ENCODE data around the gene ADORA2A. TPM values are rescaled to one million over a fixed set of nuclear protein-coding genes. Genes with fewer than 3 reads are reported as not detected.

Gene ADORA2A
- total RNA-seq, 2 donors from 2014 or later = 5.9 to 7.1 TPM

DNA sequence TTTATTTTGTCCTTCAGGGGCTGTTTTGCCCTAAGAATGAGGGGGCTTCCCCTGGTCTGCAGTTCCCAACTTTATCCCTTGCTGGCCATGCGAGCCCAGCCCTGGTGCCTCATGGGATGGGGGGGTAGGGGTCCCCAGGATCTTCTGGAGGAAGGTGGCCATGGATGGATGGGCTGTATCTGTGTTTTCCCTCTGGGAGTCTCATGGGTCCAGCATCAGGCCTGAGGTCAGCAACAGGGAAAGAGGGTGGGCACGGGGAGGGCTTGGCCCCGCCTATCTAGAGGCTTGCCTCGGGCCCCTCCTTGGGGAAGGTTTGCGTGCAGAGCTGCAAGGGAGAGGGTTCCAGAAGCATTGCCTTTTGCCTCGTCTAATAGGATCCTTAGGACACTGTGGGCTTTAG lies 10.8 kb upstream of the ADORA2A start:
- Histone ChIP-seq H3K27me3 (no peaks in the 10 kb centered on the region), H3K36me3 (peaks cover 48% of the 10 kb centered on the region), H3K4me1 (peaks cover 0 to 23% of the 10 kb centered on the region in 2 donors), H3K4me3 (no peak overlapping the region), H3K27ac (no peak overlapping the region), H3K9me3 (no peaks in the 10 kb centered on the region)
- DNase-seq (ENCODE audit: low spot score) = no peak
- TF ChIP-seq, protein P1, sequence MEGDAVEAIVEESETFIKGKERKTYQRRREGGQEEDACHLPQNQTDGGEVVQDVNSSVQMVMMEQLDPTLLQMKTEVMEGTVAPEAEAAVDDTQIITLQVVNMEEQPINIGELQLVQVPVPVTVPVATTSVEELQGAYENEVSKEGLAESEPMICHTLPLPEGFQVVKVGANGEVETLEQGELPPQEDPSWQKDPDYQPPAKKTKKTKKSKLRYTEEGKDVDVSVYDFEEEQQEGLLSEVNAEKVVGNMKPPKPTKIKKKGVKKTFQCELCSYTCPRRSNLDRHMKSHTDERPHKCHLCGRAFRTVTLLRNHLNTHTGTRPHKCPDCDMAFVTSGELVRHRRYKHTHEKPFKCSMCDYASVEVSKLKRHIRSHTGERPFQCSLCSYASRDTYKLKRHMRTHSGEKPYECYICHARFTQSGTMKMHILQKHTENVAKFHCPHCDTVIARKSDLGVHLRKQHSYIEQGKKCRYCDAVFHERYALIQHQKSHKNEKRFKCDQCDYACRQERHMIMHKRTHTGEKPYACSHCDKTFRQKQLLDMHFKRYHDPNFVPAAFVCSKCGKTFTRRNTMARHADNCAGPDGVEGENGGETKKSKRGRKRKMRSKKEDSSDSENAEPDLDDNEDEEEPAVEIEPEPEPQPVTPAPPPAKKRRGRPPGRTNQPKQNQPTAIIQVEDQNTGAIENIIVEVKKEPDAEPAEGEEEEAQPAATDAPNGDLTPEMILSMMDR (IDR thresholded peaks at IDR 0.05) = no peak

DNA sequence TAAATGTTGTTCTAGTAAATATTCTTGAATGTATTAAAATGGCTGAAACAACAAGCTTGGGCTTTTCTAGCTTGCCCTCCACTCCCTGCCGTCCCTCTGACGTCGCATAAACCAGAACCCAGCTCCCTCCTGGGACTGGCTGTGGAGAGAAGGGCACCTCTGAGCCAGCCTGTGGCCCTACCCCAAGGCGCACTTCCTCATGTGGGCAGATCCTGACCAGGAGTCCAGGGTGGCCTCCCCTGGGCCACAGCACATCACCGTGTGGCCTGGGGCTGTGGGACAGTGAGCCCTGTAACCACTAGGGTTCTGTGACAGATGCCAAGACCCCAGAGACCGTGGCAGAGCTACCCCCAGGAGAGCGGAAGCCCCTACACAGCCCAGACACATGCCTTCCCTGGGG lies 10.2 kb upstream of the ADORA2A start:
- no peaks in the 10 kb centered on the region for H3K9me3 ChIP-seq
- TF ChIP-seq, protein P1 (IDR thresholded peaks at IDR 0.05) = no peak
- no peak for DNase-seq (ENCODE audit: low spot score)
- H3K36me3 ChIP-seq = peaks cover 44% of the 10 kb centered on the region
- H3K4me1 ChIP-seq = peaks cover 0 to 29% of the 10 kb centered on the region in 2 donors
- H3K27me3 ChIP-seq = no peaks in the 10 kb centered on the region
- no peak overlapping the region for H3K4me3 ChIP-seq
- H3K27ac ChIP-seq = no peak overlapping the region

DNA sequence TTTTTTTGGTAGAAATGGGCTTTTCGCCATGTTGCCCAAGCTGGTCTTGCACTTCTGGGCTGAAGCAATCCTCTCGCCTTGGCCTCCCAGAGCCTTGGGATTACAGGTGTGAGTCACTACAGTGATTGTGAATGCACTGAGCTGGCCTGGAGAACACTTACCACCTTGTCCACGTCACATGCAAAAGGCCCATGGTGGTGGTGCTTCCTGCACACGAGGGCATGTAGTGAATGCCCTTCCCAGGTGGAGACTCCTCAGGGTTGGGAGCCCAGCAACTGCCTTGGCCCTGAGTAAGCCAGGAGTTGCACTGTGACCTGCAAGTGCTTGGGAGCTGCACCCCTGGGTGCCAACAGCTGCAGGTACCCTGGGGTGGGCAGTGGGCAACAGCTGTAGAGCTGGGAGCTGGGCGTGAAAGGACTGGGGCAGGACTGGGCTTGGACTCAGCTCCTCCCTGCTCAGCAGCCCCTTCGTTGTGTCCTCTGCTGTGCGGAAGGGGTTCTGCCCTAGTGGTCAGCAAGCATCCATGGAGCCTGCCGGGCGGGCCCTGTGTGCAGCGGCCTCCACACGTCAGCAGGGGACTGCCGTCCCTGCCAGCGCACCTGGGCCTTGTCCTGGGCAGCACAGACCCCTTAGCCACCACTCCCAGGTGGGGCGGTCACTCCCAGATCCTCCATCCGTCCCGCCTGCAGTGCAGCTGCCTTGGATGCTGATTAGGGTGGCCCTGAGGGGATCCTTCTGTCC lies 9.3 kb upstream of the ADORA2A start:
- TF ChIP-seq, protein P1 (IDR thresholded peaks at IDR 0.05) = no peak
- no peaks in the 10 kb centered on the region for H3K9me3 ChIP-seq
- DNase-seq (ENCODE audit: low spot score) = no peak
- no peak overlapping the region for H3K27ac ChIP-seq
- H3K36me3 ChIP-seq = peaks cover 36% of the 10 kb centered on the region
- no peak overlapping the region for H3K4me3 ChIP-seq
- H3K4me1 ChIP-seq = peaks cover 0 to 35% of the 10 kb centered on the region in 2 donors
- H3K27me3 ChIP-seq = no peaks in the 10 kb centered on the region

GRCh38 chr22:24418786-24419474 lies 8.5 kb upstream of the ADORA2A start:
- DNase-seq (ENCODE audit: low spot score) = no peak
- TF ChIP-seq, protein P1 (IDR thresholded peaks at IDR 0.05) = no peak
- H3K27ac ChIP-seq = peak overlapping the region in 1 of 2 donors; percentile 52
- H3K27me3 ChIP-seq = no peaks in the 10 kb centered on the region
- H3K4me1 ChIP-seq = peaks cover 0 to 42% of the 10 kb centered on the region in 2 donors
- peaks cover 30% of the 10 kb centered on the region for H3K36me3 ChIP-seq
- H3K9me3 ChIP-seq = no peaks in the 10 kb centered on the region
- H3K4me3 ChIP-seq = no peak overlapping the region

GRCh38 chr22:24419475-24419850 lies 7.9 kb upstream of the ADORA2A start:
- H3K4me1 ChIP-seq = peaks cover 0 to 47% of the 10 kb centered on the region in 2 donors

More at GRCh38 chr22:24419475-24419850, 7.9 kb upstream of the ADORA2A start:
- Histone ChIP-seq H3K4me3 (no peak overlapping the region), H3K27ac (peak overlapping the region in 1 of 2 donors; percentile 52), H3K9me3 (no peaks in the 10 kb centered on the region), H3K36me3 (peaks cover 25% of the 10 kb centered on the region), H3K27me3 (no peaks in the 10 kb centered on the region)
- DNase-seq (ENCODE audit: low spot score) = no peak
- TF ChIP-seq, protein P1 (IDR thresholded peaks at IDR 0.05) = no peak

Data from right atrium auricular region (tissue), 2 donors.